Inferior parietal cortex (tissue), 1 donor: Measurements from ENCODE around the gene AHCYL2.
"Not testable (repeated sequence)": the region's sequence is repeated elsewhere in the genome, so short reads cannot be mapped to it uniquely, and the experiment has no call there.

Experiments used
- DNase-seq: peaks from one replicate; pipeline ENCODE4 v3.0.0-alpha.2; 2016; ENCODE audit errors: extremely low spot score

AHCYL2 gene

DNA sequence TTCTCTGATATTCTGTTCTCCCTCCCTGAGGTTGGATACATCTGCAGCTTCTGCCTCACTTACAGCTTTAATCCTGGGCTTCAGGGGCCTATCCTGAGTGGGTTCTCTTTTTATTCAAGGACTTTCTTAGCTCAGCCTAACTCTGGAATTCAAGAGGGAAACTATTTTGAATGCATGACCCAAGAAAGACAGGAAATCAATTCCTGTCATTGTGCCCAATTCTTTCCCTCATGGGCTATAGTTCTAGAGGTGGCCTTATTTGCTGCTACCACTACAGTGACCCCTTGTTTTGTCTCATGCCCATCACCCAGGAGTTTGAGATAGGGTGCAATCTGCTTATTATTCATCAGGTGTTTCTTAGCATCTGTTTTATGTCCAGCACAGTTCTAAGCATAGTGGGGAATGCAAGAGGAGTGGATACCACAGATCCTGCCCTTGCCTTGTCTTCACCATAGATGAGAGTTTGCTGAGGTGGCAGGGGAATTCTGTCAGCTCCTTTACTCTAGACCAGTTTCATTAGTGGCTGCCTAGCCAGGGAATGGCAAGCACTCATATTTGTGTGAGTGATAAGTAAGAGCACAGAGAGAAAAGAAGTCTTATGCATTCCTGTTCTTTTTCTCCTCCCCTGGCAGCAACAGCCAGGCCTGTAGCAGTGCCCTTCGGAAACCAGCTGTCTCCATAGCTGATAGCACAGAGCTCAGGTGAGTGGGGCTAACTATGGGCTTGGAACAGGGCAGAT lies 228.8 kb downstream of the AHCYL2 start:
- no peak for DNase-seq

DNA sequence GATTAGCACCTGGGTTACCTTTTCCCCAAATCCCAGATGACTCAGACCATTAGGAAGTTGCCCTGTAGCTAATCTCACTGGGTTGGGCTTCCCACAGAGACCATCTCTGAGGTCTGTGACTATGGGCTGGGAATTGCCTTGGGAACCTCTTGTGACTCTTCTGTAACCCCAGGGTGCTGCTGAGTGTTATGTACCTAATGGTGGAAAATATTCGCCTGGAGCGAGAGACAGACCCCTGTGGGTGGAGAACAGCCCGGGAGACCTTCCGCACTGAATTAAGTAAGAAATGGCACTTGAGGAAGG lies 229.4 kb downstream of the AHCYL2 start:
- DNase-seq, result no peak

DNA sequence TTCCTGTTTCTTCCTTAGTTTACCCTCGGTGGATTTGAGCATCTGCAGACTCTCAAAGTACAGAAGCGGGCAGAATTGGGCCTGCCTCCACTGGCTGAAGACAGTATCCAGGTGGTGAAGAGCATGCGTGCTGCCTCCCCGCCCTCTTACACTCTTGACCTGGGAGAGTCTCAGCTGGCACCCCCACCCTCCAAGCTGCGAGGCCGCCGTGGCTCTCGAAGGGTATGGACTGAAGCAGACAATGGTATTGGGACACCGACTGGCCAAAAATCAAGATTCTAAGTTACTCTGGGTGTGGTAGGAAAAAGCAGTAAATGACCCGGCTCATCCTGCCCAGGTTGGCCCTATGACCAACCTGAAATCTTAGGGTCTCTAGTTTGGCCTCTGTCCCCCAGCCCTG lies 231.6 kb downstream of the AHCYL2 start:
- DNase-seq, result no peak

DNA sequence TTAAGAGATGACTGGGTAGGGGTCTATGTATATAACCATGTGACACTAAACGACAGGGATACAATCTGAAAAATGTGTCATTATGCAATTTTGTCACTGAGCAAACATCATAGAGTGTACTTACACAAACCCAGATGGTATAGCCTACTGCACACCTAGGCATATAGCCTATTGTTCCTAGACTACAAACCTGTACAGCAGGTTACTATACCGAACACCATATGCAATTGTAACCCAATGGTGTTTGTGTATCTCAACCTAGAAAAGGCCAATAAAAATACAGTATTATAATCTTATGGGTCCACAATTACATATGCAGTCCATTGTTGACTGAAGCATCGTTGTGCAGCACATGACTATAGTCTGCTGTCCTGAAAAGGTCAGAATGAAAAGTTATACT lies 232.3 kb downstream of the AHCYL2 start:
- no peak for DNase-seq

GRCh38 chr7:129458171-129458570 lies 233.3 kb downstream of the AHCYL2 start:
- no peak for DNase-seq

DNA sequence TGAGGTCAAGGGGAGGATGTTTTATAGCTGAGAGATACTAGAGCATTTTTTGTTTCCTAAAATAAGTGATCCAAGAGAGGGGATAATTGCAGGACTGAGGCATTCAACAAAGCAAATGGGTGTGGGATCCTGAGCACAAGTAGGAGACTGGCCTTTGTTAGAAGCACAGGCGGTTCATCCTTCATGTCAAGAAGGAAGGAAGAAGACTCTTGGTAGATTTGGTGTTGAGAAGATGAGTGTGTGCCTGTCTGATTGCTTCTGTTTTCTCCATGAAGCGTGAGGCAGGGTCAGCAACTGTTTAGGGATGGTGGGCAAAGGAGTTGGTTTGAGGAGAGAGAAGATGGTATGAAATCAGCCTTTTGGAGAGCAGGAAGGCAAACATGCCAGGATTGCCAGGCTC lies 237.0 kb downstream of the AHCYL2 start:
- DNase-seq, result no peak

DNA sequence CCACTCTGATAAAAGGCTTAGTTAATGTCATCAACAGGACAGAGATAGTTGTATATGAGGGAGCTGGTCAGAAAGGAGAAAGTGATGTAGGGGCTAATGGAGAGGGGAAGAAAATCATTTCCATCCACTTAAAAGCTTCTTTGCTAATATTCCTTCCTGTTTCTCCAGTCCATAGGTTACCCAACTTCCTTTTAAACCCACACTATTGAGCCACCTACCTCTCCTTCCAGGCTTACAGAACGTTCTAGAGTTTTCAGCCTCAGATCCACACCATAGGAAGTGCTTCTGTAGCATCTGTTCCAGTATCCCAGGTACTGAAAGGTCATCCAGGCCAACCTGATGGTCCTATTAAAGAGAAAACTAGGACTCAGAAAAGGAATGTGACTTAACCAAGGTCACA lies 237.6 kb downstream of the AHCYL2 start:
- no peak for DNase-seq

DNA sequence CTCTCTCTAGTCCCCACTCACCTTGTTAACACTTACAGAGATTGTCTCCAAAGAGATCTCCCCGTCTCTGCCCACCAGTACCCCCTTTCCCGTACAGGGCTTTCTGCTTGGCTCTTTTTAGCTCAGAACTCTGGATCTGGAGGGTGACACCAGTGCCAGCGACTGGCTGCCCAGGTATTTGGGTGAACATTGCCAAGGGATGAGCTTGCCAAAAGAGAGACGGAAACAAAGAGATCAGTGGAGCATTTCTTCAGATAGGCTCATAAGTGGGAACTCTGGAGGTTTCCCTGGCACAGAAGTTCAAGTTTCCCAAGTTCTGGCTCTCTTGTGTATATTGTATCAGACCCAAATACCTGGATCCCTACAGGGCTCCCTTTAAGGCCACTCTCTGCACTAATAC lies 239.4 kb downstream of the AHCYL2 start:
- DNase-seq, result no peak

DNA sequence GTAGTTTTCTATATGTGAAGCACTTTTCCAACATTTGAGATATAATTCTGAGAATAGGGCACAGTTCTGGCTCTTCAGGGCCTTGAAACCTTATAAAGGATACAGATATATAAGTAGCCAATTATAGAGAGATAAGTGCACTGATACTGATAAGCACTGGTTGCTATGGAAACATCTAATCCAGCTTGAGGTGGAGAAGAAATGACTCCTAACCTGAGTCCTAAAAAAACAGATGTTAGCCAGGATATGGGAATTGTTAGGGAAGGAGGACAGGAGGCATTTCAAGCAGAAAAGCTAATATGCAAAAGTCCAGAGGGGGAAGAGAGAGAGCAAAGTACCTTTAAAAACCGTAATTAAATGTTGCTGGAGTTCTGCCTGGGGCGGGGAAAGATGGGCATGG lies 240.2 kb downstream of the AHCYL2 start:
- no peak for DNase-seq

GRCh38 chr7:129466796-129467195 lies 242.0 kb downstream of the AHCYL2 start:
- DNase-seq, result no peak

DNA sequence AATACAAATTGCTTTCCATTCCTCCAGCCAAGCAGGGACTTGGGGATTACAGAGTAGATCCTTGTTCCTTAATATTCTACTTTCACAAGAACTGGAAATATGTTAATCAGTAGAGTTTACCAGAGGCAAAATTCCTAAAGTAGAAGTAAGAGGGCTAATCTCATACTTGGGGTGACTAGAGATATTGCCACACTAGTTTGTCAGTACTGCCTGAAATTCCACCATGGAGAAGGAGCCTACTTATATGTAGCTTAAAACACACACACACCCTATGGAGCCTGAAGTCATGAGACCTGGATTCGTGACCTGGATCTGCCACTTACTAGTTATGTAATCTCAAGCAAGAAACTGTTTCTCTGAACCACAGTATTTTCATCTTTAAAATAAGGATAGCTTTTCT lies 243.3 kb downstream of the AHCYL2 start:
- no peak for DNase-seq

- DNase-seq, result no peak
Measured at GRCh38 chr7:129468547-129468946, 243.7 kb downstream of the AHCYL2 start.

GRCh38 chr7:129469930-129470329 lies 245.1 kb downstream of the AHCYL2 start:
- DNase-seq, result no peak

GRCh38 chr7:129470411-129470810 lies 245.6 kb downstream of the AHCYL2 start:
- DNase-seq, result no peak

DNA sequence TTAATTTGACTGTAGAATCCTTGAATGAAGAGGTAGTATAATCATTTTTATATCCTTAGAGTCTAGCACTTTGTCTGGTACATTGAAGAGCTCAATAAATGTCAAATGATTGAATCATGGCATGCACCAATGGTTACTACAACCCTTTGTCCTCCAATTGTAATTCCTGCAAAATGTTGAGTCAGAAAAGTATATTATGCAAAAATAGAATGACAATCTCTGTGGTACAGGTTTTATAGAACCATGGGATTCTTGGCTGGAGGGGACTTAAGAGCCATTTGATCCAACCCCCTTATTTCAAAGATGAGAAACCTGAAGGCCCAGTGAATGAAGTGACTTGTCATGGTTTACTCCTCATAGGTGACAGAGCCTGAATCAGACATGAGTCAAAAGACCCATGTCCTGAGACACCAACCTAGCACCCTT lies 246.6 kb downstream of the AHCYL2 start:
- no peak for DNase-seq

GRCh38 chr7:129475931-129476330 lies 251.1 kb downstream of the AHCYL2 start:
- not testable (repeated sequence) for DNase-seq

DNA sequence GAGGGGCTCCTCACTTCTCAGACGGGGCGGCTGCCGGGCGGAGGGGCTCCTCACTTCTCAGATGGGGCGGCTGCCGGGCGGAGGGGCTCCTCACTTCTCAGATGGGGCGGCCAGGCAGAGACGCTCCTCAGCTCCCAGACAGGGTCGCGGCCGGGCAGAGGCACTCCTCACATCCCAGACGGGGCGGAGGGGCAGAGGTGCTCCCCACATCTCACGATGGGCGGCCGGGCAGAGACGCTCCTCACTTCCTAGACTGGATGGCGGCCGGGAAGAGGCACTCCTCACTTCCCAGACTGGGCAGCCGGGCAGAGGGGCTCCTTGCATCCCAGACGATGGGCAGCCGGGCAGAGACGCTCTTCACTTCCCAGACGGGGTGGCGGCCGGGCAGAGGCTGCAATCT lies 251.6 kb downstream of the AHCYL2 start:
- not testable (repeated sequence) for DNase-seq
